Ishikawa (cell line): ENCODE data around the gene CDCA7.

Experiments used
- CEBPB ChIP-seq: IDR thresholded peaks from 2 replicates; pipeline ENCODE4 v1.6.1; 2012
- CREB1 ChIP-seq: IDR thresholded peaks from 2 replicates; pipeline ENCODE4 v1.6.1; 2012; ENCODE audit warnings: low read depth
- EGR1 ChIP-seq: IDR thresholded peaks from 2 replicates; pipeline ENCODE4 v1.6.1; 2012
- EP300 ChIP-seq: IDR thresholded peaks from 2 replicates; pipeline ENCODE4 v1.6.1; 2012; ENCODE audit warnings: borderline replicate concordance
- FOXM1 ChIP-seq: IDR thresholded peaks from 2 replicates; pipeline ENCODE4 v1.6.1; 2012; ENCODE audit warnings: low read depth, borderline replicate concordance
- MAX ChIP-seq: IDR thresholded peaks from 2 replicates; pipeline ENCODE4 v1.6.1; 2012
- NFIC ChIP-seq: IDR thresholded peaks from 2 replicates; pipeline ENCODE4 v1.6.1; 2012
- RAD21 ChIP-seq: IDR thresholded peaks from 2 replicates; pipeline ENCODE4 v1.6.1; 2012; ENCODE audit warnings: low read depth
- REST ChIP-seq: IDR thresholded peaks from 2 replicates; pipeline ENCODE4 v1.6.1; 2012; ENCODE audit warnings: low read depth, mild to moderate bottlenecking
- TAF1 ChIP-seq: IDR thresholded peaks from 2 replicates; pipeline ENCODE4 v1.6.1; 2012; ENCODE audit warnings: low read depth, mild to moderate bottlenecking
- TCF12 ChIP-seq: IDR thresholded peaks from 2 replicates; pipeline ENCODE4 v1.6.1; 2012; ENCODE audit warnings: low read depth
- TEAD4 ChIP-seq: IDR thresholded peaks from 2 replicates; pipeline ENCODE4 v1.6.1; 2012
- USF1 ChIP-seq: IDR thresholded peaks from 2 replicates; pipeline ENCODE4 v1.6.1; 2012
- YY1 ChIP-seq: IDR thresholded peaks from 2 replicates; pipeline ENCODE4 v1.6.1; 2012; ENCODE audit warnings: low read depth
- ZBTB7A ChIP-seq: IDR thresholded peaks from 2 replicates; pipeline ENCODE4 v1.6.1; 2012; ENCODE audit warnings: low read depth

Gene CDCA7

GRCh38 chr2:173388795-173389194 is 34.1 kb downstream of the CDCA7 start:
- no peak for TF ChIP-seq NFIC
- no peak for TF ChIP-seq EP300
- no peak for TF ChIP-seq FOXM1
- no peak for TF ChIP-seq TEAD4
- no peak for TF ChIP-seq REST
- no peak for TF ChIP-seq RAD21
- no peak for TF ChIP-seq YY1
- no peak for TF ChIP-seq ZBTB7A
- TF ChIP-seq CEBPB: no peak
- TF ChIP-seq CREB1: no peak
- no peak for TF ChIP-seq TCF12
- TF ChIP-seq EGR1: no peak
- TF ChIP-seq TAF1: no peak

- TF ChIP-seq CREB1 (no peak), YY1 (no peak), TEAD4 (no peak), USF1 (no peak), FOXM1 (no peak), MAX (no peak), RAD21 (no peak), EGR1 (no peak), TCF12 (no peak)
These were observed 35.4 kb downstream of the CDCA7 start for GRCh38 chr2:173390036-173390435.

- TF ChIP-seq TCF12 (no peak), EP300 (no peak), YY1 (no peak), REST (no peak), RAD21 (no peak), USF1 (no peak)
These were observed 38.1 kb downstream of the CDCA7 start for GRCh38 chr2:173392731-173393130.

GRCh38 chr2:173393186-173393585 is 38.5 kb downstream of the CDCA7 start:
- TF ChIP-seq ZBTB7A (no peak), FOXM1 (no peak), EP300 (no peak), MAX (no peak), USF1 (no peak), YY1 (no peak), RAD21 (no peak), TEAD4 (no peak), CEBPB (no peak)

- TF ChIP-seq CREB1 (no peak), REST (no peak), RAD21 (no peak), EGR1 (no peak), TAF1 (no peak), CEBPB (no peak), YY1 (no peak), EP300 (no peak), TEAD4 (no peak), USF1 (no peak), NFIC (no peak), ZBTB7A (no peak), TCF12 (no peak), MAX (no peak)
These were observed 39.0 kb downstream of the CDCA7 start for GRCh38 chr2:173393636-173394035.
